Measurements from ENCODE around the gene FSTL1.

Gene FSTL1

GRCh38 chr3:120450600-120451271, at the start of gene FSTL1:
FSTL1 (minus strand) TSS chr3:120450992; CDS start chr3:120450746, 246 bp downstream.
- DNase-seq: peak; percentile 87

- peak; percentile 84 for DNase-seq
These were observed 48.0 kb upstream of the FSTL1 start for GRCh38 chr3:120498556-120499346.

GRCh38 chr3:120497818-120498217, 47.0 kb upstream of the FSTL1 start:
- DNase-seq: no peak

- no peak for DNase-seq
These were observed 46.5 kb upstream of the FSTL1 start for GRCh38 chr3:120497336-120497735.

GRCh38 chr3:120496278-120497002, 45.6 kb upstream of the FSTL1 start:
- DNase-seq: peak; percentile 74

GRCh38 chr3:120495809-120496208, 45.0 kb upstream of the FSTL1 start:
- DNase-seq: no peak

- no peak for DNase-seq
These were observed 41.3 kb upstream of the FSTL1 start for GRCh38 chr3:120492103-120492502.

- no peak for DNase-seq
These were observed 38.6 kb upstream of the FSTL1 start for GRCh38 chr3:120489421-120489820.

GRCh38 chr3:120488296-120488695, 37.5 kb upstream of the FSTL1 start:
- no peak for DNase-seq

- no peak for DNase-seq
These were observed 36.4 kb upstream of the FSTL1 start for GRCh38 chr3:120487191-120487650.

GRCh38 chr3:120481081-120481480, 30.3 kb upstream of the FSTL1 start:
- DNase-seq: no peak

- peak; percentile 63 for DNase-seq
These were observed 27.0 kb upstream of the FSTL1 start for GRCh38 chr3:120477781-120478180.

- DNase-seq: no peak
These were observed 25.1 kb upstream of the FSTL1 start for GRCh38 chr3:120475722-120476377.

- no peak for DNase-seq
These were observed 23.3 kb upstream of the FSTL1 start for GRCh38 chr3:120473896-120474675.

- DNase-seq: no peak
These were observed 22.6 kb upstream of the FSTL1 start for GRCh38 chr3:120473389-120473788.

GRCh38 chr3:120472121-120472844, 21.5 kb upstream of the FSTL1 start:
- DNase-seq: no peak

- DNase-seq: no peak
These were observed 20.9 kb upstream of the FSTL1 start for GRCh38 chr3:120471643-120472042.

- DNase-seq: no peak
These were observed 20.1 kb upstream of the FSTL1 start for GRCh38 chr3:120470870-120471269.

- DNase-seq: no peak
These were observed 19.1 kb upstream of the FSTL1 start for GRCh38 chr3:120469882-120470301.

GRCh38 chr3:120469440-120469839, 18.6 kb upstream of the FSTL1 start:
- DNase-seq: peak; percentile 88

GRCh38 chr3:120468635-120469295, 18.0 kb upstream of the FSTL1 start:
- peak; percentile 70 for DNase-seq

Data from islet precursor cell (in vitro differentiated cells).